Measurements from ENCODE around the gene RPTOR.

RPTOR gene

GRCh38 chr17:80943346-80944145 lies 398.9 kb downstream of the RPTOR start:
- no peak for DNase-seq (ENCODE audit: low read depth in 2 of 2)

- DNase-seq (ENCODE audit: low read depth in 2 of 2): no peak
These were observed 399.7 kb downstream of the RPTOR start for GRCh38 chr17:80944326-80944725.

DNA sequence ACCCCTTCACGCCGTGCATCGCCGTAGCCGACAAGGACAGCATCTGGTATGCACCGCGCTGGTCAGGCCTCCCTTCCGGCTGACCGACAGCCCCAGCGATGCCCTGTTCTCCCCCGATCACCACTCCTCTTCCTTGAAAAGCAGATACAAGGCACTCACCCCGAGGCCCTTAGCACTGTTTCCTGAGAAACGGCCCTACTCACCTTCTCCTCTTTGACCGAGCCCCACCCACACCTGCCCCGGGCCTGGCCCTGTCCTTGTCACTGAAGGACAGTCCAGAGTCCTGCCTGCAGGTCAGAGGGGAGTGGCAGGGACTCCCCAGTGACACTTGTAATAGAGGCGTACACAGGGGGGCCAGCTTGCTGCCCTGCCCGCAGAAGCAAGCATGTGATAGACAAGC lies 401.1 kb downstream of the RPTOR start:
- no peak for DNase-seq (ENCODE audit: low read depth in 2 of 2)

DNA sequence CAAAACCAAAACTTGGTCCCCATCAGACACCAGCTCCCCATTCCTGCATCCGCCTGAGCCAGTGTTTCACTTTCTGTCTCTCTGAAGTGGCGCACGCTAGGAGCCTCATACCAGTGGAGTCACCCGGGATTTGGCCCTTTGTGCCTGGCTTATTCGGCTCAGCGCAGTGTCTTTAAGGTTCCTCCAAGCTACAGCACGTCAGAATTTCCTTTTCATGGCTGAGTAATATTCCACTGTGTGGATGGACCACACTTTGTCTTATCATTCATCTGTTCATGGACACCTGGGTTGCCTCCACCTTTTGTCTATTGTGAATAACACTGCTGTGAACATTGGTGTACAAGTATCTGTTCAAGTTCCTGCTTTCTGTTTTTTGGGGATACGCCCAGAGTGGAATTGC lies 401.8 kb downstream of the RPTOR start:
- DNase-seq (ENCODE audit: low read depth in 2 of 2): no peak

- no peak for DNase-seq (ENCODE audit: low read depth in 2 of 2)
These were observed 402.7 kb downstream of the RPTOR start for GRCh38 chr17:80947200-80947940.

DNA sequence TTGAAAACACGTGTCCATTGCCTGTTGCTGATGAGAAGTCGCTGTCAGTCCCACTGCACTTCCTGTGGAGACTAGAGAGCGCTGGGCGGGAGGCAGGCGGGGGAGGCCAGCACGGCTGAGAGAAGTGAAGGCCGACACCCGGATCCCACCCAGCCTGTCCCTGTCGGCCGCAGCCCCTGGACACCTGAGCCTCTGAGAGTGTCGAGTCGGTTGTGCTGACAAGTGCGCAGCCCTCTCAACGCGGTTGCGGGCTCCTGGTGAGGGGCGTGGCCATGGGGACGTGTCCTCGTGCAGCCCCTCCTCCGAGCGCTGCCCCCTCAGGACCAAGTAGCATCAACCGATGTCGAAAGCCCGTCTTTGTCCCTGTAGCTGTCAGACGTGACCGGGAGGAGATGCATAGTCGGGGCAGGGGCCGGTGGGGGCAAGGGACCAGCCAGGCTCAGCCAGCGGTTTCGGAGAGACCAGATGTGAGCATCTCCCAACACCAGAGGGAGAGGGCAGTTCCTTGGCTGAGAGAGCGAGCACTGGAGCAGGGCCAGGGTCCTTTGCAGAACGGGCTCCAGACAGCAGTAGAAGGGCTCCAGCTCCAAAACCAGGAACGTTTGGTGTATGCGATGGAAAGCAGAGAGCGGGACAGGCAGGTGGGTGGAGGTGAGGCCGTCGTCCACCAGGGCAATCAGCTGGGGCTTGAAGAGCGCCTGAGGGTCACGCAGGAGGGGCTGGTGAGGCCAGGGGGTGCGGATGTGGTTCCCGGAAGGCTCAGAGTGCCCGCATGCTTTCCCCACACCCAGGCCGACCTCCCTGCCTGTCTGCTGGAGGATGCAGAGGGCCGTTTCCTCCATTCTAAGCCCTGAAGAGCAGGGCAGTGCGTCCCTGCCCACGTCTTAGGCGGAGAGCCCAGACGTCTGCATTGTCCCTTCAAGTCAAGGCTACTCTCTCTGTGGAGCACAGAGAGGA lies 403.7 kb downstream of the RPTOR start:
- DNase-seq (ENCODE audit: low read depth in 2 of 2): no peak

- DNase-seq (ENCODE audit: low read depth in 2 of 2): no peak
These were observed 404.4 kb downstream of the RPTOR start for GRCh38 chr17:80948976-80949450.

GRCh38 chr17:80949451-80950421 lies 405.1 kb downstream of the RPTOR start:
- DNase-seq (ENCODE audit: low read depth in 2 of 2): no peak

GRCh38 chr17:80950466-80951120 lies 406.0 kb downstream of the RPTOR start:
- DNase-seq (ENCODE audit: low read depth in 2 of 2): no peak

- DNase-seq (ENCODE audit: low read depth in 2 of 2): no peak
These were observed 406.8 kb downstream of the RPTOR start for GRCh38 chr17:80951121-80952090.

GRCh38 chr17:80952291-80952690 lies 407.7 kb downstream of the RPTOR start:
- no peak for DNase-seq (ENCODE audit: low read depth in 2 of 2)

DNA sequence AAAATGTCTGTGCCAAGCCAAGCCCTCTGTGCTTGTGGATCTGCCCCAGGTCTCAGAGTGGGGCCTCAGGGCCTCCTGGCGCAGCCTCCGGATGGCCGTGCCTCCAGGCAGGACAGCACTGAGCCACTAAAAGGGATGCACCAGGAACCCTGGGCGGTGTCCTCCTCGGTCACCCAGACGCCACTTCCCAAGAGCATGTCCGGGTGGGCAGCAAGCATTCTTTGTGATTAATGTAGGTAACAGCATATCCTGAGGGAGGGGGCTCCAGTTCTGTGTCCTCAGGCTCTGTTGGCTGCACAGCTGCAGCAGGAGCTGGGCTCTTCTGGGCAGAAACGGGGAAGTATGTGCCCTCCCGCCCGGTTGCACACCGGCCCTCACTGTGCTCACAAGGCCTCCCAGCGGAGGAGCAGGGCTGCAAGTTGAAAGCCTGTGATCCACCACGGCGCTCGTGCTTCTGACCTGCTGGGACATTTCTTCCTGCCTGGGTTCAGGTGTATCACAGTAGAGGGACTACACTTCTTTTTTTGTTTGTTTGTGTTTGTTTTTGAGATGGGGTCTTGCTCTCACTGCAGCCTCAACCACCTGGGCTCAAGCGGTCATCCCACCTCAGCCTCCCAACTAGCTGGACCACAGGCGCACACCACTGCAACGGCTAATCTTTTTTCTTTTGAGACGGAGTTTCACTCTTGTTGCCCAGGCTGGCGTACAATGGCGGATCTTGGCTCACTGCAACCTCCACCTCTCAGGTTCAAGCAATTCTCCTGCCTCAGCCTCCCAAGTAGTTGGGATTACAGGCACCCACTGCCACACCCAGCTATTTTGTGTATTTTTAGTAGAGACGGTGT lies 409.1 kb downstream of the RPTOR start:
- no peak for DNase-seq (ENCODE audit: low read depth in 2 of 2)

- no peak for DNase-seq (ENCODE audit: low read depth in 2 of 2)
These were observed 410.4 kb downstream of the RPTOR start for GRCh38 chr17:80955078-80955477.

GRCh38 chr17:80955671-80956280 lies 411.1 kb downstream of the RPTOR start:
- no peak for DNase-seq (ENCODE audit: low read depth in 2 of 2)

DNA sequence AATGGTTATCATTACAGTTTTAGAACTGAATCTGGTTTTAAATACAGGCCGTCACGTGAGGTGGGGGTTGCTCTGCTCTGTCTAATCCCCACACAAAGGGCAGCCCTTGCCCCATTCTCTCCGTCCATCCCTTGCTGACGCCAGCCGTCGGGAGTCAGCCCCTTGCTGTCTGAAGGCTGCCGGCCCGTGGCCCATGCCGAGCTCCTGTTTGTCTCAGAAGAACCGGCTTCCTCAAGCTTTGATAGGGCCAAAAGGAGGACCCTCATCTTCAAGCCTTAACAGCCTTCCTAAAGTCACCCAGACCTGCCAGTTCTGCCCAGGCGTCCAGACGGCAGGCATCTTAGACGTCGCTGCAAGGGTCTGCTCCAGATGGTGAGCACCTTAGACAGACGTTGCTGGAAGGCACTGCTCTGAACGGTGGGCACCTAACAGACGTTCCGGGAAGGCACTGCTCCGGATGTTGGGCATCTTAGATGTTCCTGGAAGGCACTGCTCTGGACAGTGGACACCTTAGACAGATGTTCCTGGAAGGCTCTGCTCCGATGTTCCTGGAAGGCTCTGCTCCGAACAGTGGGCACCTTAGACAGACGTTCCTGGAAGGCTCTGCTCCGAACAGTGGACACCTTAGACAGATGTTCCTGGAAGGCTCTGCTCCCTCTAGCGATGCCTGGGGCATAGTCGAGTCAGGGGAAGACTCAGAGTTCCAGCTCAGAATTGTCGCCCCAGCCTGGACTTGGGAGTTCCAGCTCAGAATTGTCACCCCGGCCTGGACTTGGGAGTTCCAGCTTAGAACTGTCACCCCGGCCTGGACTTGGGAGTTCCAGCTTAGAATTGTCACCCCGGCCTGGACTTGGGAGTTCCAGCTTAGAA lies 411.9 kb downstream of the RPTOR start:
- no peak for DNase-seq (ENCODE audit: low read depth in 2 of 2)

DNA sequence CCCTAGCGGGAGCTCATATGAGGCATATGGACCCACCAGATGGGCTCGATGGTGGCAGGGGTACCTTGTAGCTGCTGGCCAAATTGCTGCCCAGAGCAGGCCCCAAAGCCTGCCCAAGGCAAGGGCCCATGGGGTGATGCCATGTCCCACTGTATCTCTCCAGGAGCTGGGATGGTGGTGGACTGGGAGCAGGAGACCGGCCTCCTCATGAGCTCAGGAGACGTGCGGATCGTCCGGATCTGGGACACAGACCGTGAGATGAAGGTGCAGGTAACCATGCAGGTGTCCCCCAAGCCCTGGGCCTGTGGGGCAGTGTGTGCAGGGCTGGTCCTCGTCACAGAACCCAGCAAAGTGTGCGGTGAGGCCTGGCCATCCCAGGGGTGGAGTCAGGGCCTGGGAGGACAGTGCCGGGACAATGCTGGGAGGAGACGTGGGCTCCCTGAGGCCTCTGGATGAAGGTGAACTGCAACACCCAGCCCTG lies 412.9 kb downstream of the RPTOR start:
- no peak for DNase-seq (ENCODE audit: low read depth in 2 of 2)
